HG02943 (cell line): ENCODE results near the gene SLC35B1.
"Not testable (repeated sequence)": the region's sequence is repeated elsewhere in the genome, so short reads cannot be mapped to it uniquely, and the experiment has no call there.

Experiments
- ATAC-seq: cut with Tn5 transposase; IDR thresholded peaks from one replicate; pipeline ENCODE4 v1.9.1; 2021; ENCODE audit warnings: mild to moderate bottlenecking, low read depth, moderate library complexity; ENCODE audit not compliant: unreplicated experiment

The SLC35B1 gene

DNA sequence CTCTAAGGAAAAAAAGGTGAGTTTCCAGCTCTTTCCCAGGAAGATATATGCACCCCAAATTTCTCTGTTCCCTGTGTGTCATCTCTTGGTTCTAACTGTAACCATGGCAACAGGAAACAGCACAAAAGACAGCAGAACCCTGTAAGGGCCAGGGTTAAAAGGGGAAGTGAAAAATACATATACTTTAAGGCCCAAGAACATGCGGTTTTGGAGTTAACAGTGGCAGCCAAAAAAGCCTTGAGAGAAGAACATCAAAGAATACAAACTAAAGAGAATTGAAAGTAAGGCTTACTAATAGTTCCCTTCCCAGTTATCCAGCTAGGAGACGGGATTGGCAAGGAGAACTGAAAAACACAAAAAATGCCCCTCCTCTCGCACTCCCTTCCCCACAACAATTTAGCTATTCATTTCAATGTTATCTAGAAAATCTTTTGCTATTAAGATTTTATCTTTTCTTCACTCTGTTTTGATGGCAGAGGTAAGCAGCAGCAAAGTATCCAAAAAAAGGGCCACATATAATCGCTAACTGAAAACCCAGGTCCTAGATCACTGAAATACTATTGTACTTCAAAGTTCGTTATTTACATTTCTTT is 31.4 kb downstream of the SLC35B1 start:
- no peak for ATAC-seq

DNA sequence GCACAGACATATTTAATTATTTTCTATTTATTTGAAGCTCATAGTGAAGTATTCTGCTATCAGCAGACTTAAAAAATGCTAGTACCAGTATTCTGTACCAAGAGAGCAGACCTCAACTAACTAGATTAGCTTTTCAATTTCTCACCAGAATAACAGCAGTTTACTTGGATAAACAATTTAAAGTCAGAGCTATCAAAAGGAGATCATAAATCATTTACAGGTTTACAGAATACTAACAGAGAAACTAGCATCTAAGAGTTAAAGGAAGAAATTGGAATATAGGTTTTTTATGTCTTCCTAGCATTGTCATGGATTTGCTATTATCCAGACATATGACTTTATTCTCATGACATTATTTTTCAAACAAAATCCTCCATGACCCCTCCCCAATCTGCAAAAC is 33.3 kb downstream of the SLC35B1 start:
- ATAC-seq: no peak

DNA sequence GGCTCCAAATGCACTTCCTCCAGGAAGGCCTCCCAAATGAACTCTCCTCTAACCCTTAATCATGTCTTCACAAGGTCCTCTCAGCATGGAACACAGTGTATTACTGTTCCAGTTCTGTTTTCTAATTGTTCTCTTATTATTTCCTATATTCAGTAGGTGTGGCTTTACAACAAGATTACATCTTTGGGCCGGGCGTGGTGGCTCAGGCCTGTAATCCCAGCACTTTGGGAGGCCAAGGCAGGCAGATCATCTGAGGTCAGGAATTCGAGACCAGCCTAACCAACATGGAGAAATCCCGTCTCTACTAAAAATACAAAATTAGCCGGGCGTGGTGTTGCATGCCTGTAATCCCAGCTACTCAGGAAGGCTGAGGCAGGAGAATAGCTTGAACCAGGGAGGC is 34.1 kb downstream of the SLC35B1 start:
- not testable (repeated sequence) for ATAC-seq

DNA sequence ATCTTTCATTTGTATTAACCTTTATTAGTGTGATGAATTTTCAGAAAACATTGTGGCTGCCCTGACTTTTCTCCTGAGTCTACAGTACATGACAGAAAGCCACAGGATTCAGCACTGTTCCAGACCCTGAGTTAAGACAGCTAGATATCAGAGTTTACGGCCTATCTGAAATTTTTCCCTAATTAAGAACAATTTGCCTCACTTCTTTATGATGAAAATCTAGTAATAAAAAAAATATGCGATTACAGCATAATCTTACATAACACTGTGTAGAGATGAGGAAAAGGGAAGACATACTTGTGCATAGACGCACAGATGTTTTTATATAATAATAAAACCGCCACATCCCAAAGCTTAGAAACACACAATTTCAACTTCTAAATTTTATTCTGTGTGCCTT is 37.1 kb downstream of the SLC35B1 start:
- ATAC-seq: no peak

DNA sequence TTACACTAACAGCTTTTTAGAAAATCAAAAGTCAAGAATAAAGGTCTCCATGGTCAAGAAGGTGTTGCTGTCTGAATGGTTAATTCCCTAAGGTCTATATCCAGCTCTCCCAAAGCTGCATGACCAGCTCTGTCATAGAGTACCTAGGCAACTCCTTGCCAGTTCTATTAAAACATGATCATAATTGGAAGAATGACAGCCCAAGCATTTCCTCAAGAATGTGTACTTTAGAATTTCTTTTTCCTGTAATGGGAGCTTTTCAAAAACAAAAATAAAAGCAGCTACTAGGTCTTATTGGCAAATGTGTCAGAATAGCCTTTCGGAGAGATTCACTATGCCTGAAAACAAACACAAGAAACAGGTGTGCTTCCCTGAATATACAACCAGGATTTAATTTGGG is 37.8 kb downstream of the SLC35B1 start:
- ATAC-seq: no peak

DNA sequence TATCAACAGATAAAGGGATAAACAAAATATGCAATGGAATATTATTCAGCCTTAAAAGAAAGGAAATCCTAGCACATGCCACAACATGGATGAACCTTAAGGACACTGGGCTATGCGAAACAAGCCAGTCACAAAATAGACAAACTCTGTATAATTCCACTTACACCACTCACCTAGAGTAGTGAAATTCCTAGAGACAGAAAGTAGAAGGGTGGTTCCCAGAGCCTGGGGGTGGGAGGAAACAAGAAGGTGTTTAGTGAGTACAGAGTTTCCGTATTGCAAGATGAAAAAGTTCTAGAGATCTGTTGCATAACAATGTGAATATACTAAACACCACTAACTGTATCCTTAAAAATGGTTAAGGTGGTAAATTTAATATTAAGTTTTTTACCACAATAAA is 39.9 kb downstream of the SLC35B1 start:
- no peak for ATAC-seq

DNA sequence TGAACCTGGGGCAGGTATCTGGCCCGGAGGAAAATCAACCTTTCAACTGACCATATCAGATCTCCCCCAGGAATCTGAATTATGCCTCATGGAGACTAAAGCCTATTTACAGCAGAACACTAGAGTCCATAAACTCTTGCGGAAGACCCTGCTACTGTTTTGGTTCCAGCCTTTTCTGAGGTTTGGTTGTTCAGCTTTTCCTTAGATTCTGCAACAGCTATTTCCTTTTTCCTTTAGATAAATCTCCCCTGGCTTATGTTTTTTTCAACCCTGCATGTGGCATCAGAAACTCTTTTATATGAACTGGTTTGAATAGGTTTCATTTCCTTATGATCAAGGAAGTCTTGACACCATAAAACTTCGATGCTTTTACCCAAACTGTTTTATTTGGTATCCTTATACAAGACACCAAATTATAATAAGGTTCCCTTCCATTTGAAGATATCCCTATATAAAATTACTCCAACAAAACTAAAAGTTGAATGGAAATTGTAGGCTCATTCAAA is 43.0 kb downstream of the SLC35B1 start:
- no peak for ATAC-seq

DNA sequence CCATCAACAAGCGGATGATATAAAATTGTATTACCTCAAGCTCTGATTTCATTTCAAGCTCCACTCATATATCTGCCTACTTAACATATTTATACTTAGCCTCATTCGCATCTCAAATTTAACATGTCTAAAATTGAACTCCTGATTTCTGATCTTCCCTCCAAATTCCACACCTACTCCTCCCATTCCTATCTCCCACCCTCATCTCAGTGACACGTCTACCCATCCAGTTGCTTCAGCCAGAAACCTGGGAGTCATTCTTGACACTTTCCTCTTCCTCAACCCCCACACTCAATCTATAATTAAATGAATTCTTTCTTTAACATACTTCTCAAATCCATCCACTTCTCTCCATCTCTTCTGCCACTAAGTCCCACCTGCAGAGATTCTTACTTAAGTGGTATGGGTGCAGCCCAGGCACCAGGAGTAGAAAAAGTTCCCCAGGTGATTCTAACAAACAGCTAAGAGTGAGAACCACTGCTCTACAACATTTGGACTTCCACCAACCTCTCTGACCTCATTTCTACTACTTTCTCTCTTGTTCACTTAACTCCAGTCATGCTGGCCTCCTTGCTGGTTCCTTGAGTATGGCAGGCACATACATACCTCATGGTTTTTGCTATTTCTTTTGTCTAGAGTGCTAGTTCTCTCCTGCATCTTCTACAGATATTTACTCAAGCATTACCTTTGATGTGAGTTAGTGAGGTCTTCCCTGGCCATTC is 47.9 kb downstream of the SLC35B1 start:
- no peak for ATAC-seq

DNA sequence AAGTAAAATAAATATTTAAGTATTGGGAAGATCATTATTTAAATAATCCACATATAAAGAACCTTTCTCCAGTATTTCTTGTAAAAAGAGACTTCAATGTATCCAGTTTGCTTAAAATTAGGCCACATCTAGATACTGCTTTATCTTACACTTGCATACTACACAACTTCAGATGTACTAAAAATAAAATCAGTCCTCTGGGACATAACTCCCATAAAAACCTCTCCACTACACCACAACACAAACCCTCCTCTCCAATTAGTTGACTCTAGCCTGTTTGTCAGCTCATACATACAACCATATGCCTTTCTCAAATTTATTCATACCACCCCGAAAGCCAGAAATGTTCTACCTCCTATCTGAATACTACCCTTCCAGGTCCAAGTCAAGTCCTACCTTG is 51.5 kb downstream of the SLC35B1 start:
- no peak for ATAC-seq
